ENCODE results near the gene APOL3.
A peak's percentile ranks its signal among the peaks of the same experiment; 100 is the strongest.
"Not testable (repeated sequence)": the region's sequence is repeated elsewhere in the genome, so short reads cannot be mapped to it uniquely, and the experiment has no call there.

The APOL3 gene

DNA sequence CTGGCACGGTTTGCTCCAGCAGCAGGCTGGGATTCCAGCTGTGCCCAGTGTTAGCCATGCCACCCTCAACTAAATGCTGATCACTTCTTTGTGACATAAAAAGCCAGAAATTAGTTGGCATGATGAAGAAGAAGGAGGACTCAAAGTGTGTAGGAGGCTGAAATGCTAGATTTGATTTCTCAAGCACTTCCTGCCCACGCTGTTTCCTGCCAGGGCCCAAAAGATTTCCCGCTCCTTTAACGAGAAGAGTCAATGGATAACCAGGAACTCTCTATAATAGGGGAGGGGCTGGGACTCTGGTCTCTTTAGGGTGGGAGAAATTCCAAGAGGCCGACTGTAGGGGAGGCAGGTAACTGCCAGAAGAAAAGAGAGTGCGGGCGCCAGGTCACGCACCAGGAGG is 26.4 kb downstream of the APOL3 start:
- DNase-seq (ENCODE audit: low spot score), result no peak

GRCh38 chr22:36131907-36132306 is 28.6 kb downstream of the APOL3 start:
- DNase-seq (ENCODE audit: low spot score), result no peak

DNA sequence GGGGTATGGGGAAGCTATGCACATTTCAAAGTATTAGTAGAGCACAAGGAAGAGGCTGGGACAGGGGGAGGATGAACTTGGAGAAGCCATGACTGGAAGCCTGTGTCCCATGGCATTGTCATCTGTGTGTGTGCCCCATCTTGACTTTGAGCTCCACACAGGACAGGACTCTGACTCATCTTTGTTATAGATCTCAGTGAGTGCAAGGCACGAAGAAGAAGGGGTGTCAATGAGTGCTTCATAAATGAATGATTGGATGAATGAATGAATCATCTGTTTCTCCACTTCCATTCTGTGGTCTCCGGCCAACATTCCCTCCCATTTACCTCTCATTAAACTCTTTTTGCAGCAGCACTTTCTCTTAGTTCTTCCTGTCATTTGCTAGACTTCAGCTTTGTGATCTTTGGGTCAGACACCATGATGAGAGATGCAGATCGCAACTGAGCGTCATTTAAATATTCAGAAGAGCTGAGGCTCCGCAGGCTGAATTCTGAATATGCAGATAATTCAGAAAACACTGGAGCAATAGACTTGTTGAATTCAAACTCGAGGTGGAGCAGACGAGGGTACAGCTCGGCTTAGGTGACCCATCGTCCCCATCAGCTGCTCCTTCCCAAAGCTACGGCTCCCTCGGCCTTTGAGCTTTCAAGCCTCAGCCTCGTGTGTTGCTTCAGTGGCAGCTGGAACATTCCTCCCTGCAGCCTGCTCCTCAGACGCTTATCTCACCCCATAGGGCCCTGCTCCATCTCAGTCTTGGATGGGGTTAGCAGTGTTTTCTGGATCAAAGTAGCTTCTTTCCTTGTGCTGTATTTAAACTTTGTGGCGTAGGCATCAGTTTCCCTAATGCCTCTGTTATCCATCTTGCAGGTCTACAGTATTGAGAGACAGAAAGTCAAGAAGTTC is 30.8 kb downstream of the APOL3 start:
- no peak for DNase-seq (ENCODE audit: low spot score)

GRCh38 chr22:36129071-36129470 is 31.5 kb downstream of the APOL3 start:
- DNase-seq (ENCODE audit: low spot score), result no peak

- DNase-seq (ENCODE audit: low spot score), result no peak
Observed at GRCh38 chr22:36125994-36126531, 34.5 kb downstream of the APOL3 start.

DNA sequence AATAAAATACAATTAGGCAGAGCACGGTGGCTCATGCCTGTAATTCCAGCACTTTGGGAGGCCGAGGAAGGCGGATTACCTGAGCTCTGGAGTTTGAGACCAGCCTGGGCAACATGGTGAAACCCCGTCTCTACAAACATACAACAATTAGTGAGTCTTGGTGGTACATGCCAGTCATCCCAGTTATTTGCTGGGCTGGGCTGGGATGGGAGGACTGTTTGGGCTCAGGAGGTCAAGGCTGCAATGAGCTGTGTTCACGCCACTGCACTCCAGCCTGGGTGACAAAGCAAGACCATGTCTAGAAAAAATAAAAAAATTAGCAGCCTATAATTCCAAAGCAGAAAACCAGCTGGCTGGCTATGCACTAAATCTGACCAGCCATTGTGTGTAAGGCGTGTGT is 35.1 kb downstream of the APOL3 start:
- no peak for DNase-seq (ENCODE audit: low spot score)

GRCh38 chr22:36124666-36125065 is 35.9 kb downstream of the APOL3 start:
- no peak for DNase-seq (ENCODE audit: low spot score)

DNA sequence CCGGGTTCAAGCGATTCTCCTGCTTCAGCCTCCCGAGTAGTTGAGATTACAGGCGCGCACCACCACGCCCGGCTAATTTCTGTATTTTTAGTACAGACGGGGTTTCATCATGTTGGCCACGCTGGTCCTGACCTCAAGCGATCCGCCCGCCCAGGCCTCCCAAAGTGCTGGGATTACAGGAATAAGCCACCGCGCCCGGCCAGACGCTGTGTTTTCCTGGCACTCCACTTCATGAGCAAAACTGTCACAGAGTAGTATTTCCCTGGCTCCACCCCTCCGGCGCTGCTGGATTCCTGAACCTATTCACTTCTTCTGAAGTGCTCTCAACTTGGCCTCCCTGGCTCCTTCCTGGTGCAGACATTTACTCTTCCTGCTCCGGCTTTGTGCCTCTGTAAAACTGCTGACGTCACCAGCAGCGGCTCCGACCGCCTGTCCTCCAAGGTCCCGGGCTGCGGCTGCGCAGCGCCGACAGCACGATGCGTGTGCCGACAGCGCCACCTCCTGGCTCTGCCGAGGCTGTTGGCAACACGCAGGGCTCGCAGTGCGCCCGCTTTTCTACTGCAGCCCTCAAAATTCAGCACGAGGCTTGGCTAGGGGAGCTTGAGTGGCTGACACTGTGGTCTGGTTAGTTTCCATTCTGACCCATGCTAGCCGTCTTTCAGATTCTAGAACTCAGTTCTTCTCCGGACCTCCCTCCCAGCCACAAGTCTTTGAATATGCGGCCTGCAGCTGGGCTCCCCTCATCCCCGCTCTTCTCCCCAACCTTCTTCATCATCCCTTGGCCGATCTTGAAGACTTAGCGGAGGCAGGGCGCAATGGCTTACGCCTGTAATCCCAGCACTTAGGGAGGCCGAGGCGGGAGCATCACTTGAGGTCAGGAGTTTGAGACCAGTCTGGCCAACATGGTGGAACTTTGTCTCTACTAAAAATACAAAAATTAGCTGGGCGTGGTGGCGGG is 36.6 kb downstream of the APOL3 start:
- peak; percentile 90 for DNase-seq (ENCODE audit: low spot score)

- not testable (repeated sequence) for DNase-seq (ENCODE audit: low spot score)
Observed at GRCh38 chr22:36120621-36121351, 39.8 kb downstream of the APOL3 start.

DNA sequence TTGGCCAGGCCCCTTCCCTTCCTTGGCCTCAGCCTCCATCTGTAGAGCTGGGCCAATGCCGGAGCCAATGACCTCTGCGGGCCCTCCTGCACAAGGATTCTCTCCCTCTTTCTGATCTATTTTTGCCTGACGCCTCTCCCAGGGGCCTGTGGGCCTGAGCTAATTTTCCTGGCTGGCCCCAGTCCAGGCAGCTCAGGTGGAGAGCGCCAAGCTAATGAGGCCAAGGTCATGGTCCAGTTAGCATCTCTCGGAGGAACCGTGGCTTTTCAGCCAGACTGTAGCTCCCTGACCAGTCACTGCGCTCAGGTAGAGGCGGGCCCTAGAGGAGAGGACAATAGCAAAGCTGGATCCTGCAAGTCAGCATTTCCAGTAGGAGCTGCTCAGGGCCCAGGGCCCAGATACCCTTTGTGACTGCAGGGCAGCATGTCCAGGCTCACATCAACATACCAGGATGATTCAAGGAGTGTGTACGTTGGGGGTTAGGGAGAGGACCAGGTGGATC is 43.5 kb downstream of the APOL3 start:
- DNase-seq (ENCODE audit: low spot score), result no peak

- no peak for DNase-seq (ENCODE audit: low spot score)
Observed at GRCh38 chr22:36116127-36116526, 44.4 kb downstream of the APOL3 start.

- no peak for DNase-seq (ENCODE audit: low spot score)
Observed at GRCh38 chr22:36113121-36113520, 47.4 kb downstream of the APOL3 start.

DNA sequence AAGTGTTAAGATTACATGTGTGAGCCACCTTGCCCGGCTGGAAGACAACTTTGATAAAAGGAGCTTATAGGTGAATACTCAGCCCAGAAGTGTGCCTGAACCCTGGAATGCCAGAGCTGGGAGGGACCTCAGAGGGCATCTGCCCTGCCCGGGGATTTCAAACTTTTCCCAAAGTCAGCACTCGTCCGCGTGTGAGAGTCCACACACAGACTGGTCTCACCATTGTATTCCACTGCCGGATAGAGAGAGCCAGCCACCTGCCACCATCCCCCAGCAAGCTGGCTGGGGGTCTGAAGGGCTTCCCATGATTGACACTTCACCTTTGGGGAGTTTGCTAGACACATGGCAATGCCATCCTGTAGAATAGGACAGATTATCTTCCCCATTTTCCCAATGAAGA is 49.2 kb downstream of the APOL3 start:
- DNase-seq (ENCODE audit: low spot score), result no peak

DNA sequence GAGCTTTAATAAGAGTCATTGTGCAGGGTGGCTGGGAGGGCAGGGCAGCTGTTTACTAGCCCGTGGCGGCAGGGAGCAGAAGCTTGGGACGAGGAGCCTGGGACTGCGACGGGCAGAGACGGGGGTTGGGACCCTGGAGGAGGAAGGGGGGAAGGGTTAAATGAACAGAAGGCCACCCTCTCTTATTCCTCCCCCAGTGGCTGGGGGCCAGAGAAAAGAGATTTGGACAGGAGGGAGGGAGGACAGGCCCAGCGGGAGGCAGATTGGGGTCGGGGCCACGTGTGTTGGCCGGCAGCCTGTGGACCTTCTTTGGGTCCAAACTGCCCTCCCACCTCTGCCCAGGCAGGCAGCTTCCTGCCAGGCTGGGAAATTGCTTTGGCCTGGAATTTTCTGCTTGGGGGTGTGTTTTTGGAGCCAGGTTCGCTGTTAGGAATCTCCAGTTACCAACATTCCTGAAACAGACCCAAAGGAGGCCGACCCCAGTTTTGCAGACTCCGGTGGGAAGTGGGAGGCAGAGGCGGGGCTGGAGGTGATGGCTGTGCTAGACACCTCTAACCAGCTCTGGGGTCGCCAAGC is 50.2 kb downstream of the APOL3 start:
- DNase-seq (ENCODE audit: low spot score), result no peak

- DNase-seq (ENCODE audit: low spot score), result no peak
Observed at GRCh38 chr22:36107436-36107835, 53.1 kb downstream of the APOL3 start.

DNA sequence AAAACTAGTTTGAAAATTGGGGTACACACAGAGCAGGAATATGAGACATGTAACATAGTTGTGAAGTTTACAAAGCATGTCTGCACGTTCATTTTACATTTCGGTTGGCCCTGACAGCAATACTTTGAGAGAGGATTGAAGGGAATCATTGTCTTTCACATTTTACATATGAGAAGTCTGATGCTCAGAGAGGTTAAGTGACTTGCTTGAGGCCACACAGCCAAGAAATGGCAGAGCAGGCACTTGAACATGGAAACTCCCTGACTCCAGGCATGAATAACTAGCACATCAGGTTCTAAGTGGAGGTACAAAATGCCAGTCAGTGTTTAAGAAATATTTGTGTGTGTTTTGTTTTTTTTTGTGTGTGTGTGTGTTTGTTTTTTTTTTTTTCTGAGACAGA is 53.6 kb downstream of the APOL3 start:
- no peak for DNase-seq (ENCODE audit: low spot score)

DNA sequence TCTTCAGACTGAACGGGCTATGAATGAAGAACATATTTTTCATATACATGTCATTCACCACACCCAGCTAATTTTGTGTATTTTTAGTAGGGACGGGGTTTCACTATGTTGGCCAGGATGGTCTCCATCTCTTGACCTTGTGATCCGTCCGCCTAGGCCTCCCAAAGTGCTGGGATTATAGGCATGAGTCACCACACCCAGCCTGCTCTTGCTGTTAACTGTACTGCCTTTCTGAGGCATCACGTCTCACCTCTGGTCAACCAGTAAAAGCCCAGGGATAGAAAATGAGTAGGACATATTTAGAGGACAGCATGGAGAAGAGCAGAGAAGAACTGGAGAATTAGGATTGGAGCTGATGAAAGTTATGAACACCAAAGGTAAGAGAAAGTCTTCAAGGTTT is 55.6 kb downstream of the APOL3 start:
- no peak for DNase-seq (ENCODE audit: low spot score)

- DNase-seq (ENCODE audit: low spot score), result no peak
Observed at GRCh38 chr22:36104435-36104834, 56.1 kb downstream of the APOL3 start.

DNA sequence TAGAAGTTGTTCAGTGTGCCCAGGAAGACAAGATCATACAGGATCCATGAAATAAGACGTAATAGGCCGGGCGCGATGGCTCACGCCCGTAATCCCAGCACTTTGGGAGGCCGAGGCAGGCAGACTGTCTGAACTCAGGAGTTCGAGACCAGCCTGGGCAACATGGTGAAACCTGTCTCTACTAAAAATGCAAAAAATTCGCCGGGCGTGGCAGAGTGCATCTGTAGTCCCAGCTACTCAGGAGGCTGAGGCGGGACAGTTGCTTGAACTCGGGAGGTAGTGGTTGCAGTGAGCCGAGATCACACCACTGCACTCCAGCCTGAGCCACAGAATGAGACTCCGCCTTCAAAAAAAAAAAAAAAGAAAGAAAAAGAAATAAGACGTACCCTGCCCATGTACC is 56.7 kb downstream of the APOL3 start:
- no peak for DNase-seq (ENCODE audit: low spot score)

GRCh38 chr22:36102995-36103394 is 57.6 kb downstream of the APOL3 start:
- no peak for DNase-seq (ENCODE audit: low spot score)

DNA sequence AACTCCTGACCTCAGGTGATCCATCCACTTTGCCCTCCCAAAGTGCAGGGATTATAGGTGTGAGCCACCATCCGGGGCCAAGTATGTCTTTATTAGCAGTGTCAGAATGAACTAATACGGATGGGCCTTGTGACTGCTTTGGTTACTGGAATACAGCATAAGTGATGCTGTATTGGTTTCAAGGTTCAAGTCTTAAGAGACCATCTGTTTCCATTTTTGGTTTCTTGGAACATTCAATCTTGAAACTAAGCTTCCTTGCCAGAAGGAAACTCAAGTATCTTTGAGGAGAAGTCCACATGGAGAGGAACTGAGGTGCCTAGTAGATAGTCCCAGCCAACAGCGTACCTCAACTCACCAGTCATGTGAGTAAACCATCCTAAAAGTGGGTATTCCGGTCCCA is 58.8 kb downstream of the APOL3 start:
- DNase-seq (ENCODE audit: low spot score), result no peak

All from HuH-7 (cell line).